H9 (cell line): ENCODE results near the gene FAM120C. TPM values are rescaled to one million over a fixed set of nuclear protein-coding genes. Genes with fewer than 3 reads are reported as not detected.

ENCODE experiments used
- DNase-seq: peaks from one replicate; pipeline ENCODE4 v3.0.0-alpha.2; 2017
- H2AFZ ChIP-seq: one replicate; pipeline ENCODE4 v1.6.1; 2013; ENCODE audit warnings: mild to moderate bottlenecking, low read length, control low read depth, moderate library complexity
- H2AK5ac ChIP-seq: 2 replicates; pipeline ENCODE4 v1.6.1; 2013; ENCODE audit warnings: low read length, control low read depth, mixed read lengths; ENCODE audit not compliant: insufficient read length
- H2BK120ac ChIP-seq: one replicate; pipeline ENCODE4 v1.6.1; 2013; ENCODE audit warnings: low read depth, mild to moderate bottlenecking, low read length, control low read depth, inconsistent platforms; ENCODE audit not compliant: poor library complexity, severe bottlenecking
- H2BK12ac ChIP-seq: 2 replicates; pipeline ENCODE4 v1.6.1; 2013; ENCODE audit warnings: low read length, control low read depth, mixed read lengths, low read depth; ENCODE audit not compliant: insufficient read length
- H2BK15ac ChIP-seq: 2 replicates; pipeline ENCODE4 v1.6.1; 2013; ENCODE audit warnings: low read depth, low read length, control low read depth
- H2BK20ac ChIP-seq: one replicate; pipeline ENCODE4 v1.6.1; 2013; ENCODE audit warnings: low read depth, mild to moderate bottlenecking, low read length, control low read depth, inconsistent platforms; ENCODE audit not compliant: poor library complexity, severe bottlenecking
- H2BK5ac ChIP-seq: 2 replicates; pipeline ENCODE4 v1.6.1; 2013; ENCODE audit warnings: low read length, control low read depth, mixed read lengths; ENCODE audit not compliant: insufficient read length
- H3K14ac ChIP-seq: 2 replicates; pipeline ENCODE4 v1.6.1; 2013; ENCODE audit warnings: low read length, control low read depth; ENCODE audit not compliant: insufficient read depth
- H3K18ac ChIP-seq: 2 replicates; pipeline ENCODE4 v1.6.1; 2013; ENCODE audit warnings: low read depth, mild to moderate bottlenecking, mixed read lengths, low read length, control low read depth; ENCODE audit not compliant: insufficient read length
- H3K23ac ChIP-seq: 2 replicates; pipeline ENCODE4 v1.6.1; 2013; ENCODE audit warnings: low read length, control low read depth, mixed read lengths, low read depth; ENCODE audit not compliant: insufficient read length
- H3K23me2 ChIP-seq: 2 replicates; pipeline ENCODE4 v1.6.1; 2013; ENCODE audit warnings: low read depth, mild to moderate bottlenecking, mixed read lengths, low read length, control low read depth; ENCODE audit not compliant: insufficient read length, poor library complexity, severe bottlenecking
- H3K27ac ChIP-seq: 2 replicates; pipeline ENCODE4 v1.5.1; 2013; ENCODE audit warnings: low read length, control low read depth, mixed read lengths, low read depth; ENCODE audit not compliant: insufficient read length
- H3K27me3 ChIP-seq: 2 replicates; pipeline ENCODE4 v1.6.1; 2013; ENCODE audit warnings: low read length, control low read depth, inconsistent platforms; ENCODE audit not compliant: insufficient read depth
- H3K4ac ChIP-seq: 2 replicates; pipeline ENCODE4 v1.6.1; 2013; ENCODE audit warnings: low read depth, mild to moderate bottlenecking, control low read depth, inconsistent platforms, low read length, moderate library complexity
- H3K4me1 ChIP-seq: 2 replicates; pipeline ENCODE4 v1.6.1; 2013; ENCODE audit warnings: low read length, control low read depth, inconsistent platforms; ENCODE audit not compliant: insufficient read depth
- H3K4me2 ChIP-seq: 2 replicates; pipeline ENCODE4 v1.6.1; 2013; ENCODE audit warnings: low read length, control low read depth, mixed read lengths; ENCODE audit not compliant: insufficient read length, insufficient read depth
- H3K56ac ChIP-seq: 2 replicates; pipeline ENCODE4 v1.6.1; 2013; ENCODE audit warnings: low read depth, mild to moderate bottlenecking, mixed read lengths, low read length, control low read depth; ENCODE audit not compliant: insufficient read length
- H3K79me1 ChIP-seq: 2 replicates; pipeline ENCODE4 v1.6.1; 2013; ENCODE audit warnings: low read depth, mild to moderate bottlenecking, moderate library complexity, low read length, control low read depth, inconsistent platforms; ENCODE audit not compliant: insufficient read depth, poor library complexity, severe bottlenecking
- H3K79me2 ChIP-seq: 2 replicates; pipeline ENCODE4 v1.6.1; 2013; ENCODE audit warnings: low read length, control low read depth, inconsistent platforms; ENCODE audit not compliant: insufficient read depth
- H3K9ac ChIP-seq: 2 replicates; pipeline ENCODE4 v1.6.1; 2013; ENCODE audit warnings: low read length, control low read depth, mixed read lengths; ENCODE audit not compliant: insufficient read length; ENCODE audit errors: extremely low read depth
- H3K9me3 ChIP-seq: one replicate; pipeline ENCODE4 v1.6.1; 2013; ENCODE audit warnings: low read depth, low read length, inconsistent platforms; ENCODE audit not compliant: control insufficient read depth
- H3T11ph ChIP-seq: one replicate; pipeline ENCODE4 v1.6.1; 2013; ENCODE audit warnings: mild to moderate bottlenecking, low read length, control low read depth, inconsistent platforms
- H4K20me1 ChIP-seq: one replicate; pipeline ENCODE4 v1.6.1; 2013; ENCODE audit not compliant: control insufficient read depth, insufficient read length, insufficient read depth
- H4K5ac ChIP-seq: 2 replicates; pipeline ENCODE4 v1.6.1; 2013; ENCODE audit warnings: low read depth, mild to moderate bottlenecking, mixed read lengths, low read length, control low read depth; ENCODE audit not compliant: insufficient read length
- H4K8ac ChIP-seq: replicated peaks from 2 replicates; pipeline ENCODE4 v1.6.1; 2013; ENCODE audit warnings: low read length, control low read depth, mixed read lengths, low read depth; ENCODE audit not compliant: insufficient read length
- H4K91ac ChIP-seq: 2 replicates; pipeline ENCODE4 v1.6.1; 2013; ENCODE audit warnings: low read depth, mild to moderate bottlenecking, moderate library complexity, mixed read lengths, low read length, control low read depth; ENCODE audit not compliant: insufficient read length
- H3K27ac Mint-ChIP-seq, 3 experiments: 2 replicates in 2 of 3; 3 replicates in 1 of 3; pipeline ENCODE4 v1.8.0; 2020 to 2021; ENCODE audit warnings: mixed read lengths in 3 of 3, mild to moderate bottlenecking in 1 of 3, moderate library complexity in 1 of 3
- H3K27me3 Mint-ChIP-seq: 2 replicates; pipeline ENCODE4 v1.8.0; 2021; ENCODE audit warnings: low read depth, mild to moderate bottlenecking, moderate library complexity, mixed read lengths
- H3K36me3 Mint-ChIP-seq, 3 experiments: 2 replicates in 2 of 3; 3 replicates in 1 of 3; pipeline ENCODE4 v1.8.0; 2020 to 2021; ENCODE audit warnings: low read depth in 3 of 3, mixed read lengths in 3 of 3; ENCODE audit not compliant: insufficient read depth in 1 of 3
- H3K4me1 Mint-ChIP-seq, 2 experiments: 2 replicates each; pipeline ENCODE4 v1.8.0; 2020; ENCODE audit warnings: mixed read lengths in 2 of 2
- H3K4me3 Mint-ChIP-seq, 2 experiments: 2 replicates in 1 of 2; 3 replicates in 1 of 2; pipeline ENCODE4 v1.8.0; 2020 to 2021; ENCODE audit warnings: mild to moderate bottlenecking in 2 of 2, mixed read lengths in 2 of 2, moderate library complexity in 1 of 2
- H3K9me3 Mint-ChIP-seq, 2 experiments: 2 replicates in 1 of 2; 3 replicates in 1 of 2; pipeline ENCODE4 v1.8.0; 2020; ENCODE audit warnings: mild to moderate bottlenecking in 2 of 2, mixed read lengths in 2 of 2, moderate library complexity in 1 of 2
- WGBS: extraction: QIAGEN DNeasy Blood & Tissue Kit; methylation state at CpG from one replicate; pipeline ENCODE4 v1.1.7; 2013; ENCODE audit warnings: missing lambda C conversion rate, low lambda C conversion rate, mixed read lengths; ENCODE audit not compliant: insufficient read length; ENCODE audit errors: extremely low coverage; 5-methylcytosine and 5-hydroxymethylcytosine counted together
- total RNA-seq: library from RNA; stranded (reverse); gene quantifications from 2 replicates; pipeline ENCODE4 v1.2.1, GENCODE V29; 2021
- TF ChIP-seq, protein P1 (sequence below): fragments of 200-600 bp; sonication (generic); conservative IDR thresholded peaks from 3 replicates; pipeline ENCODE4 v1.8.0; 2021; ENCODE audit warnings: antibody characterized with exemption, mild to moderate bottlenecking

FAM120C gene
- total RNA-seq, 1 experiment from 2014 or later, result 9.2 TPM

GRCh38 chrX:54184474-54184873, 1.4 kb upstream of the FAM120C start:
- Histone ChIP-seq H3K56ac (no peak overlapping the region), H3K79me1 (peaks cover 3% of the 10 kb centered on the region), H3K27me3 (no peaks in the 10 kb centered on the region), H4K20me1 (no peaks in the 10 kb centered on the region), H3K9ac (no peak overlapping the region), H3K9me3 (peaks cover 15% of the 10 kb centered on the region), H3K79me2 (peaks cover 16% of the 10 kb centered on the region; the same call in 1 of the 2 replicates), H2BK120ac (no peak overlapping the region), H3K4me2 (no peak overlapping the region), H3K23ac (no peak overlapping the region), H3K27ac (no peak overlapping the region), H3K23me2 (peaks cover 3% of the 10 kb centered on the region), H3T11ph (no peak overlapping the region), H2BK12ac (no peak overlapping the region), H4K5ac (no peak overlapping the region), H4K8ac (no peak overlapping the region), H3K18ac (no peak overlapping the region), H3K4ac (no peak overlapping the region), H2BK20ac (no peak overlapping the region), H2BK5ac (no peak overlapping the region), H2AFZ (no peak overlapping the region), H2BK15ac (no peak overlapping the region), H3K4me1 (no peaks in the 10 kb centered on the region; the same call in 1 of the 2 replicates), H4K91ac (no peak overlapping the region), H2AK5ac (no peak overlapping the region), H3K14ac (no peak overlapping the region)
- no CpG with 5 or more reads among the region's 2 CpGs for WGBS
- Mint-ChIP-seq H3K9me3 (peaks cover 60 to 66% of the 10 kb centered on the region in 2 experiments), H3K27me3 (peaks cover 2% of the 10 kb centered on the region; the same call in 1 of the 2 replicates), H3K36me3 (peaks cover 0 to 18% (median 9%) of the 10 kb centered on the region in 3 experiments; a peak in 6 of 7 replicates), H3K4me1 (peaks cover 25 to 28% of the 10 kb centered on the region in 2 experiments), H3K27ac (no peak overlapping the region), H3K4me3 (no peak overlapping the region)
- TF ChIP-seq, protein P1, sequence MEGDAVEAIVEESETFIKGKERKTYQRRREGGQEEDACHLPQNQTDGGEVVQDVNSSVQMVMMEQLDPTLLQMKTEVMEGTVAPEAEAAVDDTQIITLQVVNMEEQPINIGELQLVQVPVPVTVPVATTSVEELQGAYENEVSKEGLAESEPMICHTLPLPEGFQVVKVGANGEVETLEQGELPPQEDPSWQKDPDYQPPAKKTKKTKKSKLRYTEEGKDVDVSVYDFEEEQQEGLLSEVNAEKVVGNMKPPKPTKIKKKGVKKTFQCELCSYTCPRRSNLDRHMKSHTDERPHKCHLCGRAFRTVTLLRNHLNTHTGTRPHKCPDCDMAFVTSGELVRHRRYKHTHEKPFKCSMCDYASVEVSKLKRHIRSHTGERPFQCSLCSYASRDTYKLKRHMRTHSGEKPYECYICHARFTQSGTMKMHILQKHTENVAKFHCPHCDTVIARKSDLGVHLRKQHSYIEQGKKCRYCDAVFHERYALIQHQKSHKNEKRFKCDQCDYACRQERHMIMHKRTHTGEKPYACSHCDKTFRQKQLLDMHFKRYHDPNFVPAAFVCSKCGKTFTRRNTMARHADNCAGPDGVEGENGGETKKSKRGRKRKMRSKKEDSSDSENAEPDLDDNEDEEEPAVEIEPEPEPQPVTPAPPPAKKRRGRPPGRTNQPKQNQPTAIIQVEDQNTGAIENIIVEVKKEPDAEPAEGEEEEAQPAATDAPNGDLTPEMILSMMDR, result no peak
- DNase-seq, result no peak
